Muscle layer of duodenum (tissue), 2 donors: ENCODE results near the gene CRCP.
"Not testable (repeated sequence)": the region's sequence is repeated elsewhere in the genome, so short reads cannot be mapped to it uniquely, and the experiment has no call there.

Experiments
- H3K27ac ChIP-seq: one replicate; pipeline ENCODE4 v1.7.0; 2013; ENCODE audit warnings: mild to moderate bottlenecking, low read length
- H3K27me3 ChIP-seq: one replicate; pipeline ENCODE4 v1.7.0; 2013; ENCODE audit warnings: low read depth, mild to moderate bottlenecking, control low read depth, low read length
- H3K36me3 ChIP-seq, 2 donors: one replicate each; pipeline ENCODE4 v1.7.0; 2013; ENCODE audit warnings: low read length in 2 of 2, control low read depth in 1 of 2, mild to moderate bottlenecking in 1 of 2; ENCODE audit not compliant: insufficient read depth in 2 of 2, control insufficient read depth in 1 of 2
- H3K4me1 ChIP-seq, 2 donors: one replicate each; pipeline ENCODE4 v1.7.0; 2013; ENCODE audit warnings: low read length in 2 of 2, mild to moderate bottlenecking in 2 of 2, control low read depth in 1 of 2, moderate library complexity in 1 of 2; ENCODE audit not compliant: insufficient read depth in 2 of 2, control insufficient read depth in 1 of 2
- H3K4me3 ChIP-seq, 2 donors: one replicate each; pipeline ENCODE4 v1.7.0; 2013; ENCODE audit warnings: low read length in 2 of 2, low read depth in 1 of 2, mild to moderate bottlenecking in 1 of 2
- H3K9me3 ChIP-seq, 2 donors: one replicate each; pipeline ENCODE4 v1.7.0; 2013; ENCODE audit warnings: low read length in 2 of 2, control low read depth in 1 of 2, mild to moderate bottlenecking in 1 of 2; ENCODE audit not compliant: control insufficient read depth in 1 of 2
- donor health status: healthy.

CRCP gene

GRCh38 chr7:66114743-66115649 is at the start of gene CRCP:
Gene CRCP, plus strand, starts transcription at chr7:66114847. Its CDS starts 116 bp downstream, at chr7:66114963.
- peak within 1 kb of the TSS; percentile 90 for H3K27ac ChIP-seq
- H3K4me3 ChIP-seq, result peak within 1 kb of the TSS; percentile 91 to 95
- H3K36me3 ChIP-seq, result peaks cover 0 to 3% of the 10 kb centered on the region in 2 donors
- H3K9me3 ChIP-seq, result no peaks in the 10 kb centered on the region
- H3K4me1 ChIP-seq, result peaks cover 0 to 27% of the 10 kb centered on the region in 2 donors
- no peaks in the 10 kb centered on the region for H3K27me3 ChIP-seq

- H3K4me1 ChIP-seq, result no peaks in the 10 kb centered on the region
- H3K27me3 ChIP-seq, result no peaks in the 10 kb centered on the region
- no peak overlapping the region for H3K27ac ChIP-seq
- no peaks in the 10 kb centered on the region for H3K36me3 ChIP-seq
- H3K4me3 ChIP-seq, result no peak overlapping the region
- no peaks in the 10 kb centered on the region for H3K9me3 ChIP-seq
Measured at GRCh38 chr7:66069732-66070131, 44.9 kb upstream of the CRCP start.

GRCh38 chr7:66070222-66070621 is 44.4 kb upstream of the CRCP start:
- Histone ChIP-seq H3K4me3 (no peak overlapping the region), H3K27me3 (no peaks in the 10 kb centered on the region), H3K36me3 (no peaks in the 10 kb centered on the region), H3K27ac (no peak overlapping the region), H3K4me1 (no peaks in the 10 kb centered on the region), H3K9me3 (no peaks in the 10 kb centered on the region)

- not testable (repeated sequence) for H3K4me3 ChIP-seq, H3K27ac ChIP-seq, H3K27me3 ChIP-seq, H3K36me3 ChIP-seq, H3K9me3 ChIP-seq
- peaks cover 3 to 11% of the 10 kb centered on the region in 2 donors for H3K4me1 ChIP-seq
Measured at GRCh38 chr7:66072208-66072607, 42.4 kb upstream of the CRCP start.

- H3K36me3 ChIP-seq, result no peaks in the 10 kb centered on the region
- H3K27me3 ChIP-seq, result no peaks in the 10 kb centered on the region
- H3K4me3 ChIP-seq, result peak within 1 kb of the TSS; percentile 65 to 97
- peak within 1 kb of the TSS; percentile 16 for H3K27ac ChIP-seq
- peaks cover 3 to 11% of the 10 kb centered on the region in 2 donors for H3K4me1 ChIP-seq
- H3K9me3 ChIP-seq, result no peaks in the 10 kb centered on the region
Measured at GRCh38 chr7:66075590-66076461, 38.8 kb upstream of the CRCP start, which contains the start of gene ASL. Gene ASL, plus strand, starts transcription at chr7:66075819. Its CDS starts 263 bp downstream, at chr7:66076082.

- Histone ChIP-seq H3K36me3 (no peaks in the 10 kb centered on the region), H3K27me3 (no peaks in the 10 kb centered on the region), H3K27ac (peak overlapping the region; percentile 16), H3K9me3 (no peaks in the 10 kb centered on the region), H3K4me3 (peak overlapping the region; percentile 58 to 97), H3K4me1 (peaks cover 3 to 11% of the 10 kb centered on the region in 2 donors)
Measured at GRCh38 chr7:66076462-66077329, 38.0 kb upstream of the CRCP start.

- Histone ChIP-seq H3K9me3 (no peaks in the 10 kb centered on the region), H3K27ac (no peak overlapping the region), H3K36me3 (peaks cover 0 to 6% of the 10 kb centered on the region in 2 donors), H3K4me1 (peaks cover 3 to 11% of the 10 kb centered on the region in 2 donors), H3K4me3 (no peak overlapping the region), H3K27me3 (no peaks in the 10 kb centered on the region)
Measured at GRCh38 chr7:66078067-66078466, 36.6 kb upstream of the CRCP start.

GRCh38 chr7:66082083-66082482 is 32.6 kb upstream of the CRCP start:
- Histone ChIP-seq H3K4me1 (peaks cover under 1% of the 10 kb centered on the region in 2 donors), H3K27ac (no peak overlapping the region), H3K4me3 (no peak overlapping the region), H3K36me3 (peaks cover 3 to 26% of the 10 kb centered on the region in 2 donors), H3K27me3 (no peaks in the 10 kb centered on the region), H3K9me3 (no peaks in the 10 kb centered on the region)

- Histone ChIP-seq H3K9me3 (no peaks in the 10 kb centered on the region), H3K4me1 (no peaks in the 10 kb centered on the region), H3K36me3 (peaks cover 3 to 30% of the 10 kb centered on the region in 2 donors), H3K27me3 (no peaks in the 10 kb centered on the region), H3K4me3 (no peak overlapping the region), H3K27ac (no peak overlapping the region)
Measured at GRCh38 chr7:66082886-66083415, 31.7 kb upstream of the CRCP start.

- no peak overlapping the region for H3K27ac ChIP-seq
- H3K4me3 ChIP-seq, result no peak overlapping the region
- no peaks in the 10 kb centered on the region for H3K27me3 ChIP-seq
- H3K9me3 ChIP-seq, result no peaks in the 10 kb centered on the region
- no peaks in the 10 kb centered on the region for H3K4me1 ChIP-seq
- H3K36me3 ChIP-seq, result peaks cover 3 to 31% of the 10 kb centered on the region in 2 donors
Measured at GRCh38 chr7:66083677-66084076, 31.0 kb upstream of the CRCP start.
